Measurements from ENCODE around the gene CDH4.
"Not testable (repeated sequence)": the region's sequence is repeated elsewhere in the genome, so short reads cannot be mapped to it uniquely, and the experiment has no call there.

Gene CDH4

DNA sequence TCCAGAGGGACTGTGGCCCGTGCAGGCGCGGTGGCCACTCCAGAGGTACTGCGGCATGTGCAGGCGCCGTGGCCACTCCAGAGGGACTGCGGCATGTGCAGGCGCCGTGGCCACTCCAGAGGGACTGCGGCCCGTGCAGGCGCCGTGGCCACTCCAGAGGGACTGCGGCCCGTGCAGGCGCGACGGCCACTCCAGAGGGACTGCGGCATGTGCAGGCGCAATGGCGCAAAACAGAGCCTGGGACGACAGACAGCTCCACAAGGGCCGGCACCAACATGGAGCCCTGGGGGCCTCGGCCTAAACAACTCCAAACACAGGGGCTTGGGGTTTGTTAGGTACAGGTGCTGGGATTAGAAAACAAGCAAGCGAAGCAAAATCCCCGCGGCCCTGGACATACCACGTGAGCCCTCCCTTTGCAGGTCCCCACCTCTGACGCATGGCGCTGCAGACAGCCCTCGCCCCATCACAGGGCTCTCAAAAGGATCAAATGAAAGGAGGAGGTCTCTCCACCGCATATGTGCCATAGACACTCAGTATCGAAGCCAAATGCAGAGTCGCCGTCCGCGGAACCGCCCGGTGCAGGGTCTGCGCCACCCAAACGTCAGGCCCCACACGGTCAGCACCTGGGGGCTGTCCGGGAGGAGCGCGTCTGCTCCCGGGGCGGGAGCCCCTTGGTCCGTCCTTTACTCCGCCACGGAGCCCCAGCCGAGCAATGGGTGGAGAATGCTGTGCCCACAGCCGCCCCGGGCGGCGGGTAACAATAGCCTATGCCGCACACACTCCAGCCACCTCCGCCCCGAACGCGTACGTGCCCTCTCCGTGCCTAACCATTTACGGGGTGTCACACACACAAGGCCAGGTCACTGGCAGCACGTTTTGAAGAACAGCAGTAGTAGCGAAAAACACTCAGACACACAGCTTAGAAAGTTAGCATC is 727.9 kb downstream of the CDH4 start:
- no peak overlapping the region for H3K27ac ChIP-seq
- no peak for TF ChIP-seq ZFX (IDR thresholded peaks at IDR 0.05)
- TF ChIP-seq, protein P1, sequence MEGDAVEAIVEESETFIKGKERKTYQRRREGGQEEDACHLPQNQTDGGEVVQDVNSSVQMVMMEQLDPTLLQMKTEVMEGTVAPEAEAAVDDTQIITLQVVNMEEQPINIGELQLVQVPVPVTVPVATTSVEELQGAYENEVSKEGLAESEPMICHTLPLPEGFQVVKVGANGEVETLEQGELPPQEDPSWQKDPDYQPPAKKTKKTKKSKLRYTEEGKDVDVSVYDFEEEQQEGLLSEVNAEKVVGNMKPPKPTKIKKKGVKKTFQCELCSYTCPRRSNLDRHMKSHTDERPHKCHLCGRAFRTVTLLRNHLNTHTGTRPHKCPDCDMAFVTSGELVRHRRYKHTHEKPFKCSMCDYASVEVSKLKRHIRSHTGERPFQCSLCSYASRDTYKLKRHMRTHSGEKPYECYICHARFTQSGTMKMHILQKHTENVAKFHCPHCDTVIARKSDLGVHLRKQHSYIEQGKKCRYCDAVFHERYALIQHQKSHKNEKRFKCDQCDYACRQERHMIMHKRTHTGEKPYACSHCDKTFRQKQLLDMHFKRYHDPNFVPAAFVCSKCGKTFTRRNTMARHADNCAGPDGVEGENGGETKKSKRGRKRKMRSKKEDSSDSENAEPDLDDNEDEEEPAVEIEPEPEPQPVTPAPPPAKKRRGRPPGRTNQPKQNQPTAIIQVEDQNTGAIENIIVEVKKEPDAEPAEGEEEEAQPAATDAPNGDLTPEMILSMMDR (conservative IDR thresholded peaks at IDR 0.05): no peak

DNA sequence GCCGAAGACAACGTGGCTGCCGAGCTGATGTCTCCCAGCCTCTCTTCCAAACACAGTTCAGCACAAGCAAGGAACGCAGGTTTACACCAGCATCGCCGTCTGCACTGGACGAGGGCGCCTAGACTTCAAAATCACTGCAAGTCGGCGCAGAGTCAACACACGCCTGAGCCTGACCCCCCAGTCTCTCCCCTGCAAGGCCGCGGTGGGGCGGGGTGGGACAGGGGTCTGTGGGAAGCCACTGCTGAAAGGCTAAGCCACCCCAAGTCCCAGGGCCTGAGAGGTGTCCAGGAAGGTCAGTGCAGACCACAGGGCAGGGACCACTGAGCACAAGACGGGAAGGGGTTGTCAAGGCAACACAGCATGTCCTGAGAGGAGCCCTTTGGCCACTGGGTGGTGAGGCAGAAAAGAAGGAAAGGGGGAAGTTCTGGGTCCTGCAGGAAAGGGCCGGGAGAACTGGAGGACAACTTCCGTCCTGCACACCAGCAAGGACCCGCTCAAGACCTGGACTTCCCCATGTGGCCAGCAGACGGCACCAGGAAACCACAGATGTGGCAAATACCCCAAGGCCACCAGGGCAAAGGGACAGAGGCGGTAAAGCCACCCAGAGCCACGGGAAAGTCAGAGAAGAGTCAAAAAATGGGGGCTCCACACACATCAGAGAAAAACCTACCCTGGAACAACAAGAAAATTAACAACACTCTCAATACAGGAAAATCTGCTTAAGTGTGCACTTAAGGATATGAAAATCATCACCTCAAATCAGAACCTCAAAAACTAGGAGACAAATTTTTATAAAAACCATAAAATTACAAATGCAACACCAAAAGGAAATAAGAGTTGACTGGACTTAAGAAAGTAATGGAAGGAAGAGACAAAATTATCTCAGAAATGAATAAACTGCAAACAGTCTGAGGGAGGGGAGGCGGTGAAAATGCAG is 728.9 kb downstream of the CDH4 start:
- no peak overlapping the region for H3K27ac ChIP-seq
- TF ChIP-seq, protein P1 (conservative IDR thresholded peaks at IDR 0.05): peak; percentile 78
- no peak for TF ChIP-seq ZFX (IDR thresholded peaks at IDR 0.05)

DNA sequence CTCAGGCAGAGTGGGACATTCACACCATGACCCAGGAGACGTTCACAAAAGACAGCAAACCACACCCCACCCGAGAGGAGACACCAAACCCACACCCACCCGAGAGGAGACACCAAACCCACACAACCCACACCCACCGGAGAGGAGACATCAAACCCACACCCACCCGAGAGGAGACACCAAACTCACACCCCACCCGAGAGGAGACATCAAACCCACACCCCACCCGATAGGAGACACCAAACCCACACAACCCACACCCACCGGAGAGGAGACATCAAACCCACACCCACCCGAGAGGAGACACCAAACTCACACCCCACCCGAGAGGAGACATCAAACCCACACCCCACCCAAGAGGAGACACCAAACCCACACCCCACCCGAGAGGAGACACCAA is 729.6 kb downstream of the CDH4 start:
- H3K27ac ChIP-seq: not testable (repeated sequence)

DNA sequence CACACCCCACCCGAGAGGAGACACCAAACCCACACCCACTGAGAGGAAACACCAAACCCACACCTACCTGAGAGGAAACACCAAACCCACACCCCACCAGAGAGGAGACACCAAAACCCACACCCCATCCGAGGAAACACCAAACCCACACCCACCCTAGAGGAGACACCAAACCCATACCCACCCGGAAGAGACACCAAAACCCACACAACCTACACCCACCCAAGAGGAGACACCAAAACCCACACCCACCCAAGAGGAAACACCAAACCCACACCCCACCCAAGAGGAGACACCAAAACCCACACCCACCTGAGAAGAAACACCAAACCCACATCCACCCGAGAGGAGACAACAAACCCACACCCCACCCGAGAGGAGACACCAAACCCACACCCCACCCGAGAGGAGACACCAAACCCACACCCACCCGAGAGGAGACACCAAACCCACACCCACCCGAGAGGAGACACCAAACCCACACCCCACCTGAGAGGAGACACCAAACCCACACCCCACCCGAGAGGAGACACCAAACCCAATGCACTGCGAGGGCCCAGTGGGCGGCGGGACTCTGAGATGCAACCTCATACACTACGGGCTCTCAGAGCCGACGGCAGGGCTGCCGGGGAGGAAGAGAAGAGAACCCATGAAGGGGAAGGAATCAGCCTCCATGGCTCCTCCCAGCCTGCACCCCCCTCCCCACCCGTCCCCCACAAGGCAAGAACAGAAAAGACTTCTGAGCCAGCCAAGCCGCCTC is 730.3 kb downstream of the CDH4 start:
- H3K27ac ChIP-seq: no peak overlapping the region
- TF ChIP-seq, protein P1 (conservative IDR thresholded peaks at IDR 0.05): no peak
- no peak for TF ChIP-seq ZFX (IDR thresholded peaks at IDR 0.05)

DNA sequence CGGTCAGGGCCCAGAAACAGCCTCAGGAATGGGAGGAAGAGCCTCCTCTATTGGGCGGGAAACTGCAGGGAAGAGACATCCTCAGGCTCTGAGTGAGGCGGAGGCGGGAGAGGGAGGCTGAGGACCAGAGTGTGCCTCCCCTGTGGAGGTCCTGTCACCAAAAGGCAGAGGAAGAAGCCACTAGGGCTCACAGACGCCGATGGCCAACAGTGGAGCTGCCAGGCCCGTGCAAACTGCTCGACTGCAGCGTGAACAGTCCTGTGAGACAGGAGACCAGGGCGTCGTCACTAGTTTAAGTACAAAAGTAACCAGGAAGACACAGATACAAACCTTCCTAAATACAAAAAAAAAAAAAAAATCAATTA is 730.9 kb downstream of the CDH4 start:
- no peak overlapping the region for H3K27ac ChIP-seq
- no peak for TF ChIP-seq ZFX (IDR thresholded peaks at IDR 0.05)
- TF ChIP-seq, protein P1 (conservative IDR thresholded peaks at IDR 0.05): no peak

DNA sequence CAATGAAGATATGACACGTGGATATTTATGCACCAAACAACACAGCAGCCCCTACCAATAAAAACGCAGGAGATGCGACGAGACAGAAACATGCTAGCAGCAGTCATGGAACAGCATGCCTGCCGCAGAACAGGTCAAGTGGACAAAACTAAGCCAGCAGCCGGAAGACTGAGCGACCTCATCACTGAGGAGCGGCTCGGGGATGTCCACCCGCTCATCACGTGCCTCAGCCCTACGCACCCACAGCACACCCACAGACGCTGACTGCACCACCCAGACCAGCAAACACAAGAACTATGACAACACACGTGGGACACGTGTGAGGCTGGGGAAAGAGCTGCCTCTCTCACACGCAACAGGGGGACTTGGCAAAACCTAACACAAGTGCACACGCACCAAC is 731.9 kb downstream of the CDH4 start:
- TF ChIP-seq ZFX (IDR thresholded peaks at IDR 0.05): no peak
- TF ChIP-seq, protein P1 (conservative IDR thresholded peaks at IDR 0.05): no peak
- H3K27ac ChIP-seq: no peak overlapping the region

DNA sequence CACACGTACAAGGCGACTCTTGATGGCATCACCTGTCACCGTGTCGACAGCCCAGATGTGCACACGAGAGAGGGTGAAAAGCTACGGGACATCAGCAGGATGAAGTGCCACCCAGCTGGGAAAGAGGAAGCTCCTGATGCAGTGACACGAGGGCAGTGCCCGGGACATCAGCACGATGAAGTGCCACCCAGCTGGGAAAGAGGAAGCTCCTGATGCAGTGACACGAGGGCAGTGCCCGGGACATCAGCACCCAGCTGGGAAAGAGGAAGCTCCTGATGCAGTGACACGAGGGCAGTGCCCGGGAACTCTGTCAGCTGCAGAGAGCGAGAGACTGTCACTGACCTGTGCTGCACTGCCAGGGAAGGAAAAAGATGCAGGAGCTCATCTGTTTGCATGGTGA is 732.4 kb downstream of the CDH4 start:
- not testable (repeated sequence) for H3K27ac ChIP-seq

DNA sequence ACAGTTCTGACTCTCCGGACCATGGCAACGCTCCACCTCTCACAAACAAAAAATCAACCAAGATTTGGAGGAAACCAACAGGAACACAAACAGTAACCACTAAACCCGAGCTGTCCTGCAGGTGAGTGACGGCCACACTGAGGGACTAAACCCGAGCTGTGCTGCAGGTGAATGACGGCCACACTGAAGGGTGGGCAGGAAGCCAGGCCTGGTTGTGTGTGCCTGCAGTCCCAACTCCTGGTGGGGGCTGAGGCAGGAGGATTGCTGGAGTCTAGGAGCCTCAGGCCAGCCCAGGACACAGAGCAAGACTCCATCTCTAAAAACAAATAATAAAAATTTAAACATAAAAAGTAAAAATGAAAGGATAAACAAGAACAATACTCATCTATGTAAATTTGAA is 733.0 kb downstream of the CDH4 start:
- TF ChIP-seq, protein P1 (conservative IDR thresholded peaks at IDR 0.05): no peak
- TF ChIP-seq ZFX (IDR thresholded peaks at IDR 0.05): no peak
- no peak overlapping the region for H3K27ac ChIP-seq

Measured in C4-2B (cell line).